Frontal cortex (tissue), 4 donors: ENCODE data around the gene MRPL22. TPM values are rescaled to one million over a fixed set of nuclear protein-coding genes. Genes with fewer than 3 reads are reported as not detected.
"Not testable (repeated sequence)": the region's sequence is repeated elsewhere in the genome, so short reads cannot be mapped to it uniquely, and the experiment has no call there.

ENCODE experiments used
- DNase-seq, 2 donors: peaks; one replicate each; pipeline ENCODE4 v3.0.0; 2012; ENCODE audit warnings: low spot score in 2 of 2
- FAIRE-seq: peaks from 2 replicates; lab custom pipeline; 2012; peaks lifted over from hg19 to GRCh38; lab: Jason Lieb, UNC
- total RNA-seq: library from RNA; depleted of rRNA; stranded (reverse); fragments of >200 nt; gene quantifications from one replicate; pipeline ENCODE4 v1.2.3, GENCODE V29; 2014
- donor health status: control.
- donor health status: control.
- donor health status: control.

MRPL22 gene
- total RNA-seq, result 28.1 TPM

DNA sequence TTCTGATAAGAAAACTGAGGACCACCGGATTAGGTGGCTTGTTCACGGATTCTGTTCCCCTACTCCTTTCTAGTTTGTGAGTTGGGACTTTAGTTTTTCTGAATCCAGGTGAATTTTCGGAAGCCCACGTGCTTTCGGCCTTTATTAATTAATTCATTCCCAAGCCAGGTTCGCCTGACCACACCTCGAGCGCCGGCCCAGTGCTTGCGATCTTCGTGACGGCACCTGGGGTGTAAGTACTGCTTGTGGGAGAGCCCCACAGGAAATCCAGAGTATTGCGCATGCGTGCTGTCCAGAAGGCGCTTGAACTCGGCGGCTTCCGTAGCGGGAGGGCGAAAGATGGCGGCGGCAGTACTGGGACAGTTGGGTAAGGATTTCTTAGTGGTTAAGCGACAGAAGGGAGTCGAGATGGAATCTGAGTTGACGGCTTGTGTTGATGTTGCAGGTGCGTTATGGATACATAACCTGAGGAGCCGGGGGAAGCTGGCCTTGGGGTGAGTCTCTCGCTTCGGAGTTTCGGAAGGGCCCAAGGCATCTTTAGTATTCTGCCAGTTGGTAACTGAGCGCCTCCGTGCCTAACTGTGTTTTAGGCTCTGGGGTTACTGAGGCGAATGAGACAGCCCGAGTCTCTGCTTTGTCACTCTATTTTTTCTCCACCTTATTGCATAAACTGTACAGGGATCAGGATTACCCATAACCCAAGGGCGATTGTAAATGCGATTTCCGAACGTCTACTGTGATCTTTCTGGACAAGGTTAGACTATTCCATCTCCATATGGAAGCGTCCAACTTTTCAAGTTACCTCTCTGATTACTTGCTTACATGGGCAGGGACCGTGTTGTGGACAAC lies at the start of gene MRPL22:
MRPL22 (plus strand) TSS at position 302 of the 849 bp plus-strand sequence; CDS start at position 340, 38 bp downstream.
- peak; percentile 82 for DNase-seq
- no peak for FAIRE-seq

DNA sequence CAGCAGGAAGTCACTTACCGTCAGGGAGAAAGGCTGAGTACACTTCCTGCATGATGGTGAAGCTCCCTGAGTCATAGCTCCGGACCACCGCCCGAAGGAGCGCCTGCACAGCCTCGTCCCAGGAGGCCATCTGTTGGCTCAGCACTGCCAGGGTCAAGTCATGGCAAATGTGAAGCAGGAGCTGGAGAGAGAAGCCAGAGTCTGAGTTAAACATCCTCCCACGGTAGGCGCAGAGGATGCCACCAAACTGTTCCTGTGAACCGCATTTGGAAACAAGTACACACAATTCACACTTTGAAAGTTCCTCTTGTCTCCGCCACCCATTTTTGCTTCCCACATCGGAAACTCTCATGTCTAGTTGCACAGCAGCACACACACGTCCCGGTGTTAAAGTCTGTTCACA lies 48.5 kb upstream of the MRPL22 start:
- FAIRE-seq, result no peak
- no peak for DNase-seq

DNA sequence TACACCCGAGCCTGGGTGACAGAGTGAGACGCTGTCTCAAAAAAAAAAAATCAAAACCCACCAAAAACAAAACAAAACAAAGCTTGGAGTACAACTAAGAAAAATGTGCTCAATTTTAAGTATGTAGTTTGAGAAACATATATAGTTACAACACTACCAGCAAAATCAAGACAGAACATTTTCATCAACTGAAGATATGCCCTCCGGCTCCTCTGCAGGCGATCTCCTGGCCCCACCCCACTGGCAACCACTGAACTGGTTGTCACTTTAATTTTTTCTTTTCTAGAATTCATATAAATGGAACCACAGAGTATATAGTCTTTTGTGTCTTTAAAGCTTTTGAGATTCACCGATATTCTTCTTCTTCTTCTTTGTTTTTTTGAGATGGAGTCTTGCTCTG lies 47.5 kb upstream of the MRPL22 start:
- no peak for DNase-seq

GRCh38 chr5:154895606-154896561 lies 45.0 kb upstream of the MRPL22 start:
- FAIRE-seq (no peak), DNase-seq (no peak)

More for the DNA sequence above, 47.5 kb upstream of the MRPL22 start:
- no peak for FAIRE-seq

- no peak for FAIRE-seq
- no peak for DNase-seq
Observed at GRCh38 chr5:154896562-154897165, 44.2 kb upstream of the MRPL22 start.

GRCh38 chr5:154898210-154898609 lies 42.7 kb upstream of the MRPL22 start:
- DNase-seq, result no peak

DNA sequence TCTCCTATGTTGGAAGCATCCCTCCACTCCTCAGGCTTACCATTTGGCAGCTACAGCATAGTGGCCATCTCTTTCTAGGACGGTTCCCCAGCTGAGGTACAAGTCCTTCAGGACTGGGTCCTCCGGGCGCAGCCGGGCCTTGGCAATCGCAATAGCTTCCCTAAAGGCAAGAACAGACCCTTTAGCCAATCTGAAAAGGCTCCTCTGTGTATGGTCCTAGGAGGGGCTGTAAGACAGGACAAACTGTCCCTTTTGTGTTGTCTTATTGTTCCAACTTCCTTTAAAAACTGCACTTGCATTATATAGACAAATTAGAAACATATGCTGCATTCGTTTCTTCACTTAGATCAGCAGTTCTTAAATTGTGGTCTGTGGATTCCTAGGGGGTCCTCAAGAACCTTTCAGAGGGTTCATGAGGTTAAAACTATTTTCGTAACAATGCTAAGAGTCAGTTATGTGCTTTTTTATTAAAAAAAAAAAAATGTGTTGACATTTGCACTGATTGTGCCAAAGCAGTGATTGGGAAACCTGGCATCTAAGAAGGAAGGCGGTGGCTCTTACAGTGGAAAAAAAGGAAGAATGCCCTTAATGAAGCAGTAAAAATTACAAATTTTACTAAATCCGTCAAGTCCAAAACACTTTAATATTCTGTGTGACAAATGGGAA lies 41.6 kb upstream of the MRPL22 start:
- DNase-seq, result no peak
- FAIRE-seq, result no peak

More at GRCh38 chr5:154898210-154898609, 42.7 kb upstream of the MRPL22 start:
- no peak for FAIRE-seq

DNA sequence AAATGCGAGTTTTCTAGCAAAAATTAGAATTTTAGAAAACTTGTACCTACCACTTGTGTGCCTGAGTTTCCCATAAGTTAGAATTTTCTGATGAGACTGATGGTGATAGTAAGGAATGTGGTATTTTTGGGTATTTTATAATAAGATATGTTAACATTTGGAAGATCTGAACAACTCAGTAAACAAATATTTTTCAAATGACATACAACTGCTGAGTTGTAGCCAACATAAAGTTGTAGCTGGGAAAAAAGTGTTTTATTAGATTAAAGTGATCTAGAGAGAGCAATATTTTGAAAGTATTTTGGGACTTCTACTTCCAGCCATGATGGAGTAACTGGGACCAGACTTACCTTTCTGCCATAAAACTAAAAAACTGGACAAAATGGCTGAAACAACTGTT lies 40.8 kb upstream of the MRPL22 start:
- DNase-seq, result no peak
- FAIRE-seq, result no peak

- no peak for DNase-seq
- no peak for FAIRE-seq
Observed at GRCh38 chr5:154901276-154901675, 39.6 kb upstream of the MRPL22 start.

- FAIRE-seq (no peak), DNase-seq (no peak)
Observed at GRCh38 chr5:154901913-154902312, 39.0 kb upstream of the MRPL22 start.

GRCh38 chr5:154905601-154906000 lies 35.3 kb upstream of the MRPL22 start:
- not testable (repeated sequence) for DNase-seq, FAIRE-seq

DNA sequence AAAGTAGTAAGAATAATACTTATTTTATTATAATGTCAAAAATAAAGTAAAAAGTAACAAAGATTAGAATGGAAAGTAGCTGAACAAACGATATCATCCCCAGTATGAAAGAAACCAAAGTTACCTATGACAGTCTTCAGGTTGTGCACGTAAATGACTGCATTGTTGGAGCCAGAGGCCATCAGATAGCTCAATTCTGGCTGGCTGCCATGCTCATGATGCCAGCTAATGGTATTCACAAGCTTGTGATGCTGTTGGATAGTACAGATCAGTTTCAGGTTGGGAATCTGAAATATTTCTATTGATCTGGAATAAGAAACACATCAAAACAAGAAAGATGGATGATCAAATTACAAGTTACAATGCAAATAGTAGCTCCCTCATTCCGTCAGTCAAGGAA lies 24.0 kb upstream of the MRPL22 start:
- FAIRE-seq, result no peak

DNA sequence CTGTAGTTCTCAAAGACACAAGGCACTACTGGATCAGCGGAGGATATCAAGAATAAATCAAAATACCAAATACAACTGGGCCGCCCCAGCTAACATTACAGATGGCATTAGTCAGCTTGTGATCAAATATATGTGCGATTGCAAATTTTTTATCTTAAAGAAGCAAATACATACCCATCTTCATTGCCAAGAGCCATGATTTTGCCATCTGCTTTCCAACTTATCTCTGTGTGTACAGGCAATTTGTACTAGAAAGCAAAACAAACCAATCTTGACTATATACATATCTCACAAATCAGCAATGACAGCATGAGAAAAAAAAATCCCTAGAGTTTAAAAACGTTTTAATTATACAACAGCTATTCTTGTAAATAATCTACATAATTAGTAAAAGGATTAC lies 23.1 kb upstream of the MRPL22 start:
- FAIRE-seq, result no peak
- no peak for DNase-seq

More for the DNA sequence above, 24.0 kb upstream of the MRPL22 start:
- no peak for DNase-seq

DNA sequence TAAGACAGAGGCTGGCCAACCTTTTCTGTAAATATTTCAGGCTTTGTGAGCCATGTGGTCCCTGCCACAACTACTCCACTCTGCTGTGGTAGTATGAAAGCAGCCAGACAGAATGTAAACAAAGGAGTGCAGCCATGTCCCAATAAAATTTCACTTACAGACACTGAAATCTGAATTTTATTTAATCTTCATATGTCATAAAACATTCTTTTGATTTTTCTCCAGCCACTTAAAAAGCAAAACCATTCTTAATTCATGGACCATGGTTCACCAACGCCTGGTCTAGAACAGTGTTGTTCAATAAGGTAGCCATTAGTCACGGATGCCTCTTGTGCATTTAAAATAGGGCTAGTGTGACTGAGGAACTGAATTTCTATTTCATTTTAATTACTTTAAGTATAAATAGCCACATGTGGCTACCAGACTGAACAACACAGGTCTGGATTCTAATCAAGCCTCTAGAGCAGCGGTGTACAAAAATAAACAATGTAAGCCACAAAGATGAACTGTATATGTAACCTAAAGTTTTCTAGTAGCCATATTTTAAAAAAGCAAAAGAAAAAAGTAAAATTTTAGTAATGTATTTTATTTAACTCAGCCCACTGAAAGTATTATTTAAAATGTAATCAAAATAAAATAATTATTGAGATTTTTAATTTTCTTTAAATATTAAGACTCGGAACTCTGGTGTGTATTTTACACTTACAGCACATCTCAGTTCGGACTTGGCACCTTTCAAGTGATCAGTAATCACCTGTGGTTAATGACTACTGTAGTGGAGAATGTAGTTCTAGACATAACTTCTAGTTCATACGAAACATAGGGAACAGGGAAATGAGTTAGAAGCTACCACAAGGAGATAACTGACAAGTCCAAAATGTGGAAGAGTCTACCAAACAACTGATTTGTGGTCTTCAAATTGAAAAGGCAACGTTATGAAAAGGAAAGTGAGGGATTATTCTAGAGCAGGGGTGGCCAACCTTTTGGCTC lies 17.1 kb upstream of the MRPL22 start:
- FAIRE-seq, result peak; percentile 8
- no peak for DNase-seq

DNA sequence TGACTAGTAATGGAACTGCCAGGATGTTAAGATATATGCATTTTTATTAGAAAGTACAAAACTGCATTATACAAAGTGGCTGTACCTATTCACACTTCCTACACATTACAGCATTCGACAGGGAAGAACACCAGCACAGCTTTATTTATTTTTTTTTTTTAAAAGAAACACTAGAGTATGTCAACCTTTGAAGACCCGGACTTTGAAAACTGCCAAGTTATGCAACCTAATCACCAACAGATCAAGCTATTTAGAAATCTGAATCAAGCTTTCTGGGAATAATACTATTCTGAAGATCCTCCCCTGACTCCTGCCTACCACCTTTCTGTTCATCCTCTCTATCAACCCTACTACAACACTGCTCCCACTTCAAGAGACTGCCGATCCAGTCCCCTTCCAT lies 7.3 kb upstream of the MRPL22 start:
- no peak for FAIRE-seq

DNA sequence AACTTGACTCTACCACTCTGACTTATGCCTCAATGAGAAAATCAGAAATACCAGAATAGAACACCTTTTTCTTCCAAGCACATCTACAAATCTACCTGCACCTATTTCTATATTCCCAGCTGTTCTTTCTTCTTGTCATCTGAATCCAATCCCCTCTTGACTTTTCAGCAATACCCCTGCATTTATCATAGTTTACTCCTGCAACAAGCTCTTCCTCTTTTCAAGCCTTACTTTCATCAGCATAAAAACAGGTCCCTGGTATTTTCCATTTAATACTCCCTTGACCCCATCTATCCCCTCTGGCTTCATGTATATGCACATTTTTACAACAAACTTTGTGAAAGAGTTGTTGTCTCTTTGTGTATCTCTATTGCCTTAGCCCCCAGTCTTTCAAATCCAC lies 6.0 kb upstream of the MRPL22 start:
- FAIRE-seq, result no peak
- DNase-seq, result no peak

More for the DNA sequence above, 7.3 kb upstream of the MRPL22 start:
- DNase-seq, result no peak

DNA sequence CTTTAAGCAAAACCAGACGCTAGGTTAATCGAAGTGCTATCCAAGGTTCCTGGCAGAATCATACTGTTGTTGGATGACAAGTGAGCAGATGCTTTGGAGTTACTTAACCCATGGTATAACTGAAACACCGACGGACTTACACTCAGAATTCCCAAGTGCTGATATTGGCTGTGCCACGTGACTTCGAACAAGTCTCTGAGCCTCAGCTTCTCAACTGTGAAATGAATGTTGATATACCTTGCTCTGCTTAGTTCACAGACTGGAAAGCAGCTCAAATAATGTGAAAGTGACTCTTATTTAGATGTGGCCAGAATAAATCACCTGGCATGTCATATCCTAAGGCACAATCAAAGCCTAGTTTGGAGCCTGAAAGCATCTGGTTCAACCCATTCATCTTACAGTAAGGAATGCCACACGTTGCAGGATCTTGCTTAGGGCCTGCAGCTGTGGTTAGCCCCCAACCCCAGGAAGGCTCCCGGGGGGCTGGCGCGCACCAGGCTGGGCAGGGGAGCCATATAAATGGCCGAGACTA lies 3.6 kb upstream of the MRPL22 start:
- no peak for FAIRE-seq
- DNase-seq, result no peak
